ENCODE measurements around the gene TMEM273. TPM values are rescaled to one million over a fixed set of nuclear protein-coding genes. Genes with fewer than 3 reads are reported as not detected.

Gene TMEM273
- total RNA-seq, 2 donors from 2014 or later, result 1.1 to 13.0 TPM

GRCh38 chr10:49175587-49176309 lies 12.4 kb downstream of the TMEM273 start:
- Histone ChIP-seq H3K4me3 (no peak overlapping the region), H3K27me3 (replicated peaks; ENCODE audit: insufficient read depth) (no peaks in the 10 kb centered on the region), H3K27ac (no peak overlapping the region), H3K9me3 (no peaks in the 10 kb centered on the region), H3K36me3 (no peaks in the 10 kb centered on the region), H3K4me1 (replicated peaks) (no peaks in the 10 kb centered on the region)
- intact Hi-C loops (cut with DNase I), result no loop called here
- 94% methylated on average over 8 of the region's 8 CpGs for WGBS
- TF ChIP-seq POLR2AphosphoS5 (IDR thresholded peaks at IDR 0.05), result no peak
- TF ChIP-seq, protein P1, sequence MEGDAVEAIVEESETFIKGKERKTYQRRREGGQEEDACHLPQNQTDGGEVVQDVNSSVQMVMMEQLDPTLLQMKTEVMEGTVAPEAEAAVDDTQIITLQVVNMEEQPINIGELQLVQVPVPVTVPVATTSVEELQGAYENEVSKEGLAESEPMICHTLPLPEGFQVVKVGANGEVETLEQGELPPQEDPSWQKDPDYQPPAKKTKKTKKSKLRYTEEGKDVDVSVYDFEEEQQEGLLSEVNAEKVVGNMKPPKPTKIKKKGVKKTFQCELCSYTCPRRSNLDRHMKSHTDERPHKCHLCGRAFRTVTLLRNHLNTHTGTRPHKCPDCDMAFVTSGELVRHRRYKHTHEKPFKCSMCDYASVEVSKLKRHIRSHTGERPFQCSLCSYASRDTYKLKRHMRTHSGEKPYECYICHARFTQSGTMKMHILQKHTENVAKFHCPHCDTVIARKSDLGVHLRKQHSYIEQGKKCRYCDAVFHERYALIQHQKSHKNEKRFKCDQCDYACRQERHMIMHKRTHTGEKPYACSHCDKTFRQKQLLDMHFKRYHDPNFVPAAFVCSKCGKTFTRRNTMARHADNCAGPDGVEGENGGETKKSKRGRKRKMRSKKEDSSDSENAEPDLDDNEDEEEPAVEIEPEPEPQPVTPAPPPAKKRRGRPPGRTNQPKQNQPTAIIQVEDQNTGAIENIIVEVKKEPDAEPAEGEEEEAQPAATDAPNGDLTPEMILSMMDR (IDR thresholded peaks at IDR 0.05), result no peak
- no peak for TF ChIP-seq POLR2A (IDR thresholded peaks at IDR 0.05)
- DNase-seq (ENCODE audit: low spot score), result no peak

DNA sequence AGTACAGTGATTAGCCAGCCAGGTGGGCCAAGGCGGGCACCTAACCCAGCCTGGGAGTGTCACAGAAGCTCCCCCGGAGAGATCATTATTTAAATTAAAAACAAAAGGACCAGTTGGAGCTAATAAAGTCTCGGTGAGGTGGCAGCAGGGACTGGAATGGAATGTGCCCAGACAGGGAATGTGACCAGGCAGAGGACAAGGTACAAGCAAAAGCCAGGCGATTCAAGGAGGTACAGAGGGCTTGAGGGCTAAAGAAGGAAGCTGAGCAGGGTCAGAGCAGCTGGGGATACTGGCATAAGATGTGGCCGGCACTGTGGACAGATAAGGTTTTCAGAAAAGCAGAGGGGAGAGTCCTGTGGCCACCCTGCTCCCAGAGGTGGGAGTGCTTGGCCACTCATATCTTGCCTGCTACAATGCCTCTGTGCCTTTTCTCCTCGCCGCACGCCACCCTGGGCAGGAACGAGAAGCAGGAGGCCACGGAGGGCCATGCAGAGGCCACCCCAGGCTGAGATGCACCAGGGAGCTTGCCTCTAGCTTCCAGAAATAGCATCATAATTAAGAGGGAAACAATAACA lies 13.2 kb downstream of the TMEM273 start:
- H3K27ac ChIP-seq, result no peak overlapping the region
- H3K27me3 ChIP-seq (replicated peaks; ENCODE audit: insufficient read depth), result no peaks in the 10 kb centered on the region
- H3K4me3 ChIP-seq, result no peak overlapping the region
- intact Hi-C loops (cut with DNase I), result no loop called here
- no peaks in the 10 kb centered on the region for H3K4me1 ChIP-seq (replicated peaks)
- WGBS, result 69% methylated on average over 10 of the region's 10 CpGs
- DNase-seq (ENCODE audit: low spot score), result peak; percentile 1
- H3K9me3 ChIP-seq, result no peaks in the 10 kb centered on the region
- TF ChIP-seq POLR2A (IDR thresholded peaks at IDR 0.05) (no peak), POLR2AphosphoS5 (IDR thresholded peaks at IDR 0.05) (no peak)
- TF ChIP-seq, protein P1 (IDR thresholded peaks at IDR 0.05), result no peak
- H3K36me3 ChIP-seq, result no peaks in the 10 kb centered on the region

GRCh38 chr10:49174261-49174925 lies 13.8 kb downstream of the TMEM273 start:
- TF ChIP-seq POLR2AphosphoS5 (IDR thresholded peaks at IDR 0.05) (no peak), POLR2A (IDR thresholded peaks at IDR 0.05) (no peak)
- TF ChIP-seq, protein P1 (IDR thresholded peaks at IDR 0.05), result no peak
- Histone ChIP-seq H3K27me3 (replicated peaks; ENCODE audit: insufficient read depth) (no peaks in the 10 kb centered on the region), H3K9me3 (no peaks in the 10 kb centered on the region), H3K36me3 (no peaks in the 10 kb centered on the region), H3K4me1 (replicated peaks) (no peaks in the 10 kb centered on the region), H3K4me3 (no peak overlapping the region), H3K27ac (no peak overlapping the region)
- peak; percentile 0 for DNase-seq (ENCODE audit: low spot score)
- WGBS, result 75% methylated on average over 15 of the region's 15 CpGs
- intact Hi-C loops (cut with DNase I), result no loop called here

DNA sequence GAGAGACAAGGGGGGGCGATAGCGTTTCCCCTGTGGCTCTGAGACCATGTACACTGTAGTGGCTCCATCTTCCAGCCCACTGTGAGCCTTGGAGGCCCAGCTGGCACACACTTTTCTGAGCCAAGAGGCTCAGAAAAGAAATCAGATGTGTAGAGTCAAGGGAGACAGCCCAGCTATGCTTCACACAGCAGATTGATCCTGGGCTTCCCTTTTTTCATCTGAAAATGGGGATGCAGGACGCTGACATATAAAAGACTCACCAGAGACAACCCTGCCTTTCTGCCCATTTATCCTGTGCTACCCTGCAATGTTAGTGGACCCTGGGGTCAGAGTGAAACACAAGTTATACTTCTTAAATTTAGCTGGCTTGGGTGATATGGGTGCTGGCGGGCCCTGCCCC lies 14.3 kb downstream of the TMEM273 start:
- TF ChIP-seq, protein P1 (IDR thresholded peaks at IDR 0.05), result no peak
- no peak for TF ChIP-seq POLR2A (IDR thresholded peaks at IDR 0.05)
- no peak for TF ChIP-seq POLR2AphosphoS5 (IDR thresholded peaks at IDR 0.05)
- no peaks in the 10 kb centered on the region for H3K4me1 ChIP-seq (replicated peaks)
- no peak overlapping the region for H3K4me3 ChIP-seq
- no peaks in the 10 kb centered on the region for H3K9me3 ChIP-seq
- DNase-seq (ENCODE audit: low spot score), result peak; percentile 1
- no peaks in the 10 kb centered on the region for H3K36me3 ChIP-seq
- intact Hi-C loops (cut with DNase I), result no loop called here
- H3K27ac ChIP-seq, result no peak overlapping the region
- H3K27me3 ChIP-seq (replicated peaks; ENCODE audit: insufficient read depth), result no peaks in the 10 kb centered on the region
- WGBS, result 93% methylated on average over 4 of the region's 4 CpGs
